Activated T-helper 2 cell treated with anti-CD3 and anti-CD28 coated beads, Interferon-gamma antibody, Interleukin-2, Interleukin-4, amounts not matched to agents 10 μg/mL and 5 μg/mL and 100 μg/mL, durations not matched to agents 14 hours and 24 hours and 36 hours (primary cell): ENCODE data around the gene ST8SIA2. TPM values are rescaled to one million over a fixed set of nuclear protein-coding genes. Genes with fewer than 3 reads are reported as not detected.

Experiments
- DNase-seq: peaks from one replicate; pipeline ENCODE4 v3.0.0; 2021; ENCODE audit warnings: low spot score
- H3K27ac Mint-ChIP-seq: one replicate; pipeline ENCODE4 v1.8.0; 2021; ENCODE audit warnings: mixed read lengths
- H3K27me3 Mint-ChIP-seq: one replicate; pipeline ENCODE4 v1.8.0; 2021; ENCODE audit warnings: low read depth, mixed read lengths
- H3K36me3 Mint-ChIP-seq: one replicate; pipeline ENCODE4 v1.8.0; 2021; ENCODE audit warnings: low read depth, mixed read lengths
- H3K4me1 Mint-ChIP-seq: one replicate; pipeline ENCODE4 v1.8.0; 2021; ENCODE audit warnings: low read depth, mixed read lengths
- H3K4me3 Mint-ChIP-seq: one replicate; pipeline ENCODE4 v1.8.0; 2021; ENCODE audit warnings: low read depth, mild to moderate bottlenecking, moderate library complexity, mixed read lengths
- H3K9me3 Mint-ChIP-seq: one replicate; pipeline ENCODE4 v1.8.0; 2021; ENCODE audit warnings: mixed read lengths
- intact Hi-C: fragments of 100-400 bp; cut with micrococcal nuclease; formaldehyde crosslinking; loops from one replicate; pipeline ENCODE4 v1.15.1; 2023
- total RNA-seq: library from RNA; stranded (reverse); gene quantifications from 2 replicates; pipeline ENCODE4 v1.2.3, GENCODE V29; 2022

The ST8SIA2 gene
- total RNA-seq, 1 donor from 2014 or later, result not detected

GRCh38 chr15:92425578-92426225, 32.0 kb downstream of the ST8SIA2 start:
- intact Hi-C loops, result no loop called here
- no peak overlapping the region for H3K4me3 Mint-ChIP-seq
- DNase-seq, result no peak
- no peaks in the 10 kb centered on the region for H3K4me1 Mint-ChIP-seq
- peaks cover 16% of the 10 kb centered on the region for H3K27me3 Mint-ChIP-seq
- no peak overlapping the region for H3K27ac Mint-ChIP-seq
- no peaks in the 10 kb centered on the region for H3K9me3 Mint-ChIP-seq
- no peaks in the 10 kb centered on the region for H3K36me3 Mint-ChIP-seq

- Mint-ChIP-seq H3K9me3 (no peaks in the 10 kb centered on the region), H3K27me3 (peaks cover 16% of the 10 kb centered on the region), H3K4me3 (no peak overlapping the region), H3K27ac (no peak overlapping the region), H3K4me1 (no peaks in the 10 kb centered on the region), H3K36me3 (no peaks in the 10 kb centered on the region)
- intact Hi-C loops, result no loop called here
- no peak for DNase-seq
These were observed 35.8 kb downstream of the ST8SIA2 start for GRCh38 chr15:92429378-92430068.

DNA sequence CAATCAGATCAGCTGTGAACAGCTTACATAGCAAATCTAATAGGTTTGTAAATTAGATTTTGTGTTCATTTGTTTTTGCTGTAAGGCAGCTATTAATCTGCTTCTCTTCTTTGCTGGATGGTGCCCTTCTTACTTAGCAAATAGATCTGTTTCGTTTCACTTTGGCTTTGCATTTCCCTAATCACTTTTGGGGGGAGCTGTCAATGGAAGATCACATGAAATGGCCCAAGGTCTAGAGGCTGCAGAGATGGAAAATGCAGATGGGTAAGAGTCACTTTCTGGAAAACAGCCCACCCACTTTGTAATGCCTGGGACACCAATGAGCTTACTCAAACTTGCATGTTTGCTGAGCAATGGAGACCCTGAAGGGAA, 36.4 kb downstream of the ST8SIA2 start:
- no peaks in the 10 kb centered on the region for H3K9me3 Mint-ChIP-seq
- no peak overlapping the region for H3K4me3 Mint-ChIP-seq
- DNase-seq, result no peak
- intact Hi-C loops, result no loop called here
- no peaks in the 10 kb centered on the region for H3K36me3 Mint-ChIP-seq
- H3K27ac Mint-ChIP-seq, result no peak overlapping the region
- H3K4me1 Mint-ChIP-seq, result no peaks in the 10 kb centered on the region
- peaks cover 16% of the 10 kb centered on the region for H3K27me3 Mint-ChIP-seq

GRCh38 chr15:92435145-92435544, 41.5 kb downstream of the ST8SIA2 start:
- Mint-ChIP-seq H3K4me1 (no peaks in the 10 kb centered on the region), H3K27ac (no peak overlapping the region), H3K36me3 (no peaks in the 10 kb centered on the region), H3K27me3 (no peaks in the 10 kb centered on the region), H3K9me3 (no peaks in the 10 kb centered on the region), H3K4me3 (no peak overlapping the region)
- intact Hi-C loops, result no loop called here
- no peak for DNase-seq

DNA sequence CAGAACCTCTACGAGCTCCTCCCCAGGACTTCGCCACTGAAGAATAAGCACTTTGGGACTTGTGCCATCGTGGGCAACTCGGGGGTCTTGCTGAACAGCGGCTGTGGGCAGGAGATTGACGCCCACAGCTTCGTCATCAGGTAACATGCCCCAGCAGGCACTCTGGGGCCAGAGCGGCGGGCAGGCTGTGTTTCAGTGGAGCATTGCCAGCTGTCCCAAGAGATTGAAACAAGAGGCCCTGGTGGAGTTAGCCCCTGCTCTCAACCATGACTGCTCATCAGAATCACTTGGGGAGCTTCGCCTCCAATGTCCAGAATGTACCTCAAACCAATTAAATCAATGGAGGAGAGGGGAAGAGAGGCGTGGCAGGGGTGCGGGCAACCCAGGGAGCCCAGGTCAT, 44.8 kb downstream of the ST8SIA2 start:
- DNase-seq, result no peak
- Mint-ChIP-seq H3K27ac (no peak overlapping the region), H3K27me3 (no peaks in the 10 kb centered on the region), H3K9me3 (no peaks in the 10 kb centered on the region), H3K4me1 (no peaks in the 10 kb centered on the region), H3K4me3 (no peak overlapping the region), H3K36me3 (no peaks in the 10 kb centered on the region)
- intact Hi-C loops, result no loop called here

DNA sequence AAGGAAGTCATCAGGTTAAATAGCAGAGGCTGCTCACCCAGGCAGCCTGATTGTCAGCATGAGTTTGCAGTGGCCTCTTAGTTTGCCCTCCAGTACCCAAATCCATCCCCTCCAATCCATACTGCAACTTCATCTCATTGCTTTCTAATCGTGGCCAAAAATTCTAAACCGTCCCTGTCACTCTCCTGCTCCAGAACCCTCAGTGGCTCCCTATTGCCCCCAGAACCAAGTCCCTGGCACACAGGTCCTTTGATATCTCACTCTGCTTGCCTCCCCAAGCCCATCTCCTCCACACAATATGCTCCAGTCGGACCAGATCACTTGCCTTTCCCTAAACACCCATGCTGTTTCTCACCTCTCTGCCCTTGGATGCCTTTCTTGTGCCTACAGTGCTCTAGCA, 49.7 kb downstream of the ST8SIA2 start:
- intact Hi-C loops, result no loop called here
- no peaks in the 10 kb centered on the region for H3K27me3 Mint-ChIP-seq
- DNase-seq, result no peak
- no peaks in the 10 kb centered on the region for H3K9me3 Mint-ChIP-seq
- H3K4me3 Mint-ChIP-seq, result no peak overlapping the region
- no peak overlapping the region for H3K27ac Mint-ChIP-seq
- no peaks in the 10 kb centered on the region for H3K36me3 Mint-ChIP-seq
- no peaks in the 10 kb centered on the region for H3K4me1 Mint-ChIP-seq

- H3K27me3 Mint-ChIP-seq, result no peaks in the 10 kb centered on the region
- intact Hi-C loops, result no loop called here
- H3K4me3 Mint-ChIP-seq, result no peak overlapping the region
- no peak for DNase-seq
- no peak overlapping the region for H3K27ac Mint-ChIP-seq
- no peaks in the 10 kb centered on the region for H3K9me3 Mint-ChIP-seq
- no peaks in the 10 kb centered on the region for H3K36me3 Mint-ChIP-seq
- H3K4me1 Mint-ChIP-seq, result no peaks in the 10 kb centered on the region
These were observed 51.0 kb downstream of the ST8SIA2 start for GRCh38 chr15:92444631-92445030.

- Mint-ChIP-seq H3K4me1 (no peaks in the 10 kb centered on the region), H3K27me3 (no peaks in the 10 kb centered on the region), H3K4me3 (no peak overlapping the region), H3K9me3 (no peaks in the 10 kb centered on the region), H3K36me3 (no peaks in the 10 kb centered on the region), H3K27ac (no peak overlapping the region)
- intact Hi-C loops, result no loop called here
- no peak for DNase-seq
These were observed 54.7 kb downstream of the ST8SIA2 start for GRCh38 chr15:92448370-92448769.

DNA sequence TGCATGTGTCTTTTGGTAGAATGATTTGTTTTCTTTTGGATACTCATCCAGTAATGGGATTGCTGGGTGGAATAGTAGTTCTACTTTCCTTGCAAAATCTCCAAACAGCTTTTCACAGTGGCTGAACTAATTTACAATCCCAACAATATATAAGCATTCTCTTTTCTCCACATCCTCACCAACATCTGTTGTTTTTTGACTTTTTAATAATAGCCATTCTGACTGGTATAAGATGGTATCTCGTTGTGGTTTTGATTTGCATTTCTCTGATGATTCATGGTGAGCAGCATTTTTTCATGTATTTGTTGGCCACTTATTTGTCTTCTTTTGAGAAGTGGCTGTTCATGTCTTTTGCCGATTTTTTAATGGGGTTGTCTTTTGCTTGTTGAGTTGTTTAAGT, 55.8 kb downstream of the ST8SIA2 start:
- DNase-seq, result no peak
- intact Hi-C loops, result no loop called here
- H3K4me1 Mint-ChIP-seq, result no peaks in the 10 kb centered on the region
- H3K27ac Mint-ChIP-seq, result no peak overlapping the region
- H3K27me3 Mint-ChIP-seq, result no peaks in the 10 kb centered on the region
- H3K4me3 Mint-ChIP-seq, result no peak overlapping the region
- H3K36me3 Mint-ChIP-seq, result no peaks in the 10 kb centered on the region
- no peaks in the 10 kb centered on the region for H3K9me3 Mint-ChIP-seq

GRCh38 chr15:92451225-92451825, 57.6 kb downstream of the ST8SIA2 start:
- intact Hi-C loops, result no loop called here
- Mint-ChIP-seq H3K27me3 (peaks cover 3% of the 10 kb centered on the region), H3K36me3 (no peaks in the 10 kb centered on the region), H3K4me1 (no peaks in the 10 kb centered on the region), H3K4me3 (no peak overlapping the region), H3K27ac (no peak overlapping the region), H3K9me3 (no peaks in the 10 kb centered on the region)
- DNase-seq, result no peak

GRCh38 chr15:92452143-92452542, 58.5 kb downstream of the ST8SIA2 start:
- no peak overlapping the region for H3K4me3 Mint-ChIP-seq
- DNase-seq, result no peak
- H3K27ac Mint-ChIP-seq, result no peak overlapping the region
- H3K36me3 Mint-ChIP-seq, result no peaks in the 10 kb centered on the region
- H3K4me1 Mint-ChIP-seq, result no peaks in the 10 kb centered on the region
- intact Hi-C loops, result no loop called here
- H3K27me3 Mint-ChIP-seq, result peaks cover 3% of the 10 kb centered on the region
- no peaks in the 10 kb centered on the region for H3K9me3 Mint-ChIP-seq

DNA sequence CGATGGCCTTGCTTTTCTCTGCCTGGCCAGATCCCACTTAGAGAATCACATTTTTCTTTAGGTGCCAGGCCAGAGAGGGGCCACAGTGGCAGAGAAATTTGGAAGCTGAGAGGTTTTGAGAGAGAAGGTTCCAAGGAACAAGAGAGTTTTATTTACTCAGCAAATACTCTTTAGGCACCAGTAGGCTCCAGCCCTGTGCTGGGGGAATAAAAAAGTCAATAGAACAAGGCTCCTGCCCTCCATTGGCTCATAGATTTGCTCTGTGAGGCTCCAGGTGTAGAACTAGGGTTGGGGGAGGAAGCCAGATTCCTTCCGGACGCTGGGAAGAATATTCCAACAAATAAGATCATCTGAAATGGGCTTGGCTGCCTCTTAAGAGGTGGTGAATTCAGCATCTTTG, 59.9 kb downstream of the ST8SIA2 start:
- DNase-seq, result no peak
- H3K27ac Mint-ChIP-seq, result no peak overlapping the region
- H3K4me1 Mint-ChIP-seq, result no peaks in the 10 kb centered on the region
- H3K27me3 Mint-ChIP-seq, result peaks cover 6% of the 10 kb centered on the region
- no peak overlapping the region for H3K4me3 Mint-ChIP-seq
- intact Hi-C loops, result no loop called here
- no peaks in the 10 kb centered on the region for H3K9me3 Mint-ChIP-seq
- no peaks in the 10 kb centered on the region for H3K36me3 Mint-ChIP-seq

DNA sequence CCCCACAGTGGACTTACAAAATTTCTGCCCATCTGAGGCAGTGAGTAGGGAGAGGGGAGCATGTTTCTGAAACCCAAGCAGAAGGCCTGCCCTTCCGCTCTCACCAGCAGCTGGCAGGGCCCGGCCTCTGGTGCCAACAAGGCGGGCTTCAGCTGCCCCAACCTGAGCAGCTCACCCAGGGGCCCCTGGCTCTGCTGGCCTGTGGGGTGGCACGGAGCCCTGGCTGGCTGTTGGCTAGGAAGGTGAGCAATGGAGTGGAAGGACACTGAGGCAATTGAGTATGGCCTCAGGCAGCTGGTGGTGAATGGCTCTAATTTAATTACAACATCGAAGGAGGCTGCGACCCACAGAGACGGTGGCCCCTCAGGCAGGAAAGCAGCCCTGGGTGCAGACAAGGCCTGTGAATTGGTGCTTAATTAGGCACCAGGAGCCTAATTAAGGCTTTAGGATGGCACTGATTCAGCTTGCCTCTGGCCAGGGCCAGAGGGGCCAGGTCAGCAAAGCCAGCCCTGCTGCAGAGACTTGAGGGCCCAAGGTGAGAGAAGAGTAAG, 60.9 kb downstream of the ST8SIA2 start:
- peaks cover 6% of the 10 kb centered on the region for H3K27me3 Mint-ChIP-seq
- H3K36me3 Mint-ChIP-seq, result no peaks in the 10 kb centered on the region
- H3K27ac Mint-ChIP-seq, result no peak overlapping the region
- no peak overlapping the region for H3K4me3 Mint-ChIP-seq
- no peak for DNase-seq
- H3K4me1 Mint-ChIP-seq, result no peaks in the 10 kb centered on the region
- intact Hi-C loops, result no loop called here
- no peaks in the 10 kb centered on the region for H3K9me3 Mint-ChIP-seq
